Peyer's patch (tissue), 4 donors: ENCODE data around the gene MS4A2. TPM values are rescaled to one million over a fixed set of nuclear protein-coding genes. Genes with fewer than 3 reads are reported as not detected.
"Not testable (repeated sequence)": the region's sequence is repeated elsewhere in the genome, so short reads cannot be mapped to it uniquely, and the experiment has no call there.

Experiments used
- DNase-seq, 3 donors: peaks; one replicate each; pipeline ENCODE4 v3.0.0-alpha.2; 2017 to 2019
- H3K27ac ChIP-seq, 4 donors: fragments of 200-600 bp; sonication (generic); one replicate each; pipeline ENCODE4 v1.5.1; 2016 to 2019
- H3K27me3 ChIP-seq, 2 donors: fragments of 200-600 bp; sonication (generic); one replicate each; pipeline ENCODE4 v1.5.1; 2019
- H3K36me3 ChIP-seq, 3 donors: fragments of 200-600 bp; sonication (generic); one replicate each; pipeline ENCODE4 v1.5.1; 2016 to 2019
- H3K4me1 ChIP-seq, 4 donors: fragments of 200-600 bp; sonication (generic); one replicate each; pipeline ENCODE4 v1.5.1; 2016 to 2019
- H3K4me3 ChIP-seq, 4 donors: fragments of 200-600 bp; sonication (generic); 1 replicate in 3 of 4; 2 replicates in 1 of 4; pipeline ENCODE4 v1.5.1; 2016 to 2019; ENCODE audit warnings: mild to moderate bottlenecking in 1 of 4
- H3K9me3 ChIP-seq, 4 donors: fragments of 200-600 bp; sonication (generic); one replicate each; pipeline ENCODE4 v1.5.1; 2016 to 2019; ENCODE audit warnings: mild to moderate bottlenecking in 1 of 4
- CTCF ChIP-seq, 6 experiments: fragments of 450-650 bp in 4 of 6; fragments of 200-600 bp in 2 of 6; sonication (generic) in 1 of 6; IDR thresholded peaks; one replicate each; pipeline ENCODE4 v1.5.1; 2017 to 2019; ENCODE audit warnings: antibody characterized with exemption in 6 of 6, mild to moderate bottlenecking in 3 of 6, moderate library complexity in 1 of 6
- POLR2A ChIP-seq, 2 donors: fragments of 450-650 bp; IDR thresholded peaks; one replicate each; pipeline ENCODE4 v1.5.1; 2017; ENCODE audit warnings: antibody characterized with exemption in 2 of 2, mild to moderate bottlenecking in 2 of 2, moderate library complexity in 2 of 2
- total RNA-seq, 4 donors: library from RNA; depleted of rRNA; stranded (reverse); fragments of >200 nt; gene quantifications; one replicate each; pipeline ENCODE4 v1.1.0, GENCODE V29; 2016

MS4A2 gene
- total RNA-seq, 4 donors from 2014 or later = 0.80 to 3.3 (median 1.0) TPM; not detected in 1

GRCh38 chr11:60095477-60096120 lies 7.1 kb downstream of the MS4A2 start:
- Histone ChIP-seq H3K4me3 (no peak overlapping the region), H3K4me1 (no peaks in the 10 kb centered on the region), H3K9me3 (no peaks in the 10 kb centered on the region), H3K27ac (no peak overlapping the region), H3K27me3 (no peaks in the 10 kb centered on the region), H3K36me3 (no peaks in the 10 kb centered on the region)
- DNase-seq = no peak
- TF ChIP-seq CTCF (IDR thresholded peaks at IDR 0.05) = no peak
- TF ChIP-seq POLR2A (IDR thresholded peaks at IDR 0.05) = no peak

GRCh38 chr11:60097189-60097588 lies 8.7 kb downstream of the MS4A2 start:
- Histone ChIP-seq H3K36me3 (no peaks in the 10 kb centered on the region), H3K9me3 (no peaks in the 10 kb centered on the region)

GRCh38 chr11:60098508-60098907 lies 10.0 kb downstream of the MS4A2 start:
- Histone ChIP-seq H3K9me3 (no peaks in the 10 kb centered on the region), H3K4me1 (no peaks in the 10 kb centered on the region), H3K36me3 (no peaks in the 10 kb centered on the region), H3K4me3 (no peak overlapping the region), H3K27me3 (no peaks in the 10 kb centered on the region), H3K27ac (no peak overlapping the region)
- TF ChIP-seq POLR2A (IDR thresholded peaks at IDR 0.05) = no peak
- TF ChIP-seq CTCF (IDR thresholded peaks at IDR 0.05) = no peak
- no peak for DNase-seq

More at GRCh38 chr11:60097189-60097588, 8.7 kb downstream of the MS4A2 start:
- TF ChIP-seq POLR2A (IDR thresholded peaks at IDR 0.05) (no peak), CTCF (IDR thresholded peaks at IDR 0.05) (no peak)
- Histone ChIP-seq H3K4me1 (no peaks in the 10 kb centered on the region), H3K27ac (no peak overlapping the region), H3K27me3 (no peaks in the 10 kb centered on the region), H3K4me3 (no peak overlapping the region)
- no peak for DNase-seq

GRCh38 chr11:60100516-60100915 lies 12.1 kb downstream of the MS4A2 start:
- H3K27me3 ChIP-seq = no peaks in the 10 kb centered on the region
- H3K4me1 ChIP-seq = no peaks in the 10 kb centered on the region
- DNase-seq = no peak
- no peak for TF ChIP-seq POLR2A (IDR thresholded peaks at IDR 0.05)
- no peak for TF ChIP-seq CTCF (IDR thresholded peaks at IDR 0.05)
- no peak overlapping the region for H3K4me3 ChIP-seq
- no peaks in the 10 kb centered on the region for H3K36me3 ChIP-seq
- no peak overlapping the region for H3K27ac ChIP-seq
- H3K9me3 ChIP-seq = no peaks in the 10 kb centered on the region

- Histone ChIP-seq H3K27ac (peak overlapping the region in 1 of 4 donors; percentile 22), H3K4me3 (peak overlapping the region in 1 of 4 donors; percentile 7)
- not testable (repeated sequence) for H3K9me3 ChIP-seq, DNase-seq, H3K27me3 ChIP-seq, H3K36me3 ChIP-seq, H3K4me1 ChIP-seq
These were observed 12.9 kb downstream of the MS4A2 start for GRCh38 chr11:60101368-60101767.

GRCh38 chr11:60104471-60105115 lies 16.1 kb downstream of the MS4A2 start:
- H3K9me3 ChIP-seq, H3K36me3 ChIP-seq, H3K27ac ChIP-seq, H3K4me3 ChIP-seq, H3K27me3 ChIP-seq, DNase-seq: not testable (repeated sequence)
- peaks cover 0 to 11% (median 0%) of the 10 kb centered on the region in 4 donors for H3K4me1 ChIP-seq

GRCh38 chr11:60108631-60109030 lies 20.2 kb downstream of the MS4A2 start:
- peak in 1 of 3 donors; percentile 60 for DNase-seq
- H3K27me3 ChIP-seq = not testable (repeated sequence)
- peak overlapping the region in 1 of 4 donors; percentile 39 for H3K27ac ChIP-seq

More at GRCh38 chr11:60108631-60109030, 20.2 kb downstream of the MS4A2 start:
- H3K9me3 ChIP-seq, H3K36me3 ChIP-seq, H3K4me3 ChIP-seq: not testable (repeated sequence)
- H3K4me1 ChIP-seq = peaks cover 0 to 11% (median 0%) of the 10 kb centered on the region in 4 donors
